Measurements from ENCODE around the gene EFR3B. TPM values are rescaled to one million over a fixed set of nuclear protein-coding genes. Genes with fewer than 3 reads are reported as not detected.
"Not testable (repeated sequence)": the region's sequence is repeated elsewhere in the genome, so short reads cannot be mapped to it uniquely, and the experiment has no call there.

Gene EFR3B
- 1 to 10 TPM; 5.7 to 9.6 (median 6.8) TPM for polyA plus RNA-seq (ENCODE audit: insufficient read depth in 1 of 5, insufficient read length in 5 of 5, low replicate concordance in 1 of 5)
- long read RNA-seq, donor 1: 0 reads
- long read RNA-seq, donor 2, full-length matches to known transcripts: 1 of 1 reads
- long read RNA-seq, donor 2, partial matches to known transcripts: 0 of 1 reads
- long read RNA-seq, donor 2, other reads (novel, unspliced or antisense): 0 of 1 reads
- long read RNA-seq, donor 3, partial matches to known transcripts: 29 of 36 reads
- long read RNA-seq, donor 3, other reads (novel, unspliced or antisense): 7 of 36 reads
- long read RNA-seq, donor 4: 0 reads
- long read RNA-seq, donor 5: 0 reads
- long read RNA-seq, donor 6, full-length matches to known transcripts: 1 of 1 reads
- long read RNA-seq, donor 6, partial matches to known transcripts: 0 of 1 reads
- long read RNA-seq, donor 6, other reads (novel, unspliced or antisense): 0 of 1 reads
- long read RNA-seq, donor 7: 0 reads
- long read RNA-seq, donor 8: 0 reads

- DNase-seq: peak; percentile 93 to 94
These were observed at the start of gene EFR3B for GRCh38 chr2:25041928-25042320. Gene EFR3B (plus strand): TSS chr2:25042076. CDS start chr2:25042313, 237 bp downstream.

DNA sequence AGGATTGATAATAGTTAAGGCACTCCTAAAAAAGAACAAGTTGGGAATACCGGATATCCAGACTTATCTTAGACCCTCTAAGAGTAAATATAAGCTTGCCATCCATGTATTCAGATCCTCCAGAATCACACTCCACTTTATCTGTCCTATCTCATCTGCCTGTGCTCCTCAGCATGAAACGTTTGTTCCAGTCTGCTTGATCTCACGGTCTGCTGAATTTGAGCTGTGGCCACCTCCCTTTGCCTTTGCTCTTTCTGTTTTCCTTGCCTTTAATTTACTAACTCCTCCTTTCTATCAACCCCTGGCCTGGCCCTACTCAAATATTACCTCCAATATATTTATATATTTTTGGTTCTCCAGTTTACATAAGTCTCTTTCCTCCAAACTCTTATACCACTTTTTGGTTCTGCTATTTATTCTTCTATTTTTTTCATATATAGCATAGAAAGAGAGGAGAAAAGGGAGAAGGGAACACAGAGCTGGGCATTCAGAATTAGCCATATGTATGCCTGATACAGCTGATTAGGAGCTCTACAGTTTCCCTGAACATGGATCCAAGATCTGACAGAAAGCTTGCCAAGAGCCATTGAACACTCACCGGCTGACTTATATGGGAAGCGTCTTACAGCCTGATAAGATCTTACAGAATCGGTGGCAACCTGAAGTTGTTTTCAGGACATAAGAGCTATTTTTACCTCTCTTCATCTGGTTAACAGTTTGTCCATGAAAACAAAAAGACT is 48.3 kb upstream of the EFR3B start:
- DNase-seq: no peak

DNA sequence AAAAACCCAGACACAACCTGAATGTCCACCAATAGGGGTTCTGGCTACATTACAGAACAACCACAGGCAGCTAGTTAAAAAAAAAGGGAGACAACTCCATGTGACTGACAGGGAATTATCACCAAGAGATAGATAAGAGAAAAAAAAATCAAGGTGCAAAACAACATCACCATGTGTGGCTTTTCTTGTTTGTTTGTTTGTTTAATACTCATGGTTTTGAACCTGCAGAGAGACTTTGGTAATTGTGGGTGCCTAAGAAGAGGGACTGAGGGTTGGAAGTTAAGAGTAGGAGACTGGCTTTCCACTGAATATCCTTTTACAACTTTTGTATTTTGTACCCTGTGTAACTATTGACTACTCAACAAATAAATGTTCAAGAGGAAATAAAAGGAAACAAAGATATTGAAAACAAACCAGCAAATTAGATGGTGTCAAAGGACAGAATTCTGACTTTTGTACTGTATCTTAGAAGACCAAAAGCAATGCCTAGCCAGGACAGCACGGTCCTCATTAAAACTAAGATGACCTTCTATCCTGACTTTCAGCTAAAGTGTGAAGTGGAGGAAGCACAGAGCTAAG is 47.6 kb upstream of the EFR3B start:
- DNase-seq: no peak

- not testable (repeated sequence) for DNase-seq
These were observed 42.8 kb upstream of the EFR3B start for GRCh38 chr2:24999097-24999496.

DNA sequence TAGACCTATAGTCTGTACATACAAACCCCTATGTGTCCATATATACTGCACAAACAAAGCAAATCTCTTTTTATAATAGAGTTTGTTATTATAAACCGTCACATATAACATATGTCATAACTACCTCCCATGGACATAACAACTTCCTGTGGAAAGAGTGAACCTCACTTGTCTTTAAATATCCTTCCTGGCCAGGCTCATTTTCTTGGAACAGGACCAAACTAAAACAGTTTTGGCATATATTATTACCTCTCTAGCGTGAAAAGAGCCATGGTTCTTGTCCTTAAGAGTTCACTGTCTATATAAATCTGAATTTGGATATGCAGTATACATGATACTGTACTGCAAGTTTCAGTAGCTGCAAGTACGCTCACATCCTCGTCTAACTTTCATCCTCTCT is 41.8 kb upstream of the EFR3B start:
- no peak for DNase-seq

DNA sequence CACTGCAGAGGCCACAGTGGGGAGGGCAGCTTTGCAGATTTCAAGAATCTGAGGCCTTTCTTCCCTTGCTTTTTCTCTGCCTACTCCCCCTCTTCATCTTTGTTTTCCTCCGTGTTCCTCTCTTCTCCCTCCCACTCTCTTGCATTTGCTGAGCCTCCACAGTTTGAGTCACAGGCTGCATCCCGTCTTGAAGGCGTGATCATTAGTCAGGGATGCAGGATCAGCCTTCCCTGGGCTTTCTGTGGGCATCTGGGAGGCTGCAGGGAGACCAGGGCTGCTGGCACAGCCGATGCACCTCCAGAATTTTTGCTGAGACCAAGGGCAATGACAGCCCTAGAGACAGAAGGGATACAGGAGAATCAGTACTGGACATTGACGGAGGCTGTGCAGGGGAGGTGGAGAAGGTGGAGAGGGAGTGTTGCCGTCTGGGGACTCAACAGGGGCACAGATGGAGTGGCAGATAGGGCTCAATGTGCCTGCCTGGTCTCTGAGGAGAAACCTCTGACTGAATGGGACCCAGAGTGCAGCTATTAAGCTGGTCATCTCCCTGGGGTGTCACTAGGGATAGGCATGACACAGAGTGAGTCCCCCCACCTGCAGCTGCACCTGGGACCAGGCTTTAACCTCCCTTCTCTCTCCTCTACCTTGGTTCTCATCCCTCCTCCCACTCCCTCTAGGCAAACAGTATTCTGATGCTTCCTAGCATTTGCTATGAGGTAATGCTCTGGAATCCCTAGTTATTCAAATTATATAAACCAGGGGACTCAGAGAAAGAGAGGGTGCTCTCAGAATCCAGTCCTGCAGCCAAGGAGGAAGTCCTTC is 41.2 kb upstream of the EFR3B start:
- no peak for DNase-seq

DNA sequence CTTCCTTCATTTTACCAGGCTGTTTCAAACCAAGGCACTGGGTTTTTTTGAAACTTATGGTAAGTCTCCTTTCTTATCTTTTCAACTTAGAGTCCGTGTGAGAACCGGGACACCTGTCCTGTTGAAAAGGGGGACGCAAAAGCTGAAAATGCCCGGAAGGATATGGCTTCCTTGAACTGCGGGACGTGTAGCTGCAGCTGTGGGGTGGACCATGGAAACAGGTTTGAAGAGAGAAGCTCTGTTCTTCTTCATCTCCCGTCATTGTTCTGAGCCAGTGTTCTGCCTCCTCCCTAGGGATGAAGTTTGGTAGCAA is 40.6 kb upstream of the EFR3B start:
- DNase-seq: no peak

DNA sequence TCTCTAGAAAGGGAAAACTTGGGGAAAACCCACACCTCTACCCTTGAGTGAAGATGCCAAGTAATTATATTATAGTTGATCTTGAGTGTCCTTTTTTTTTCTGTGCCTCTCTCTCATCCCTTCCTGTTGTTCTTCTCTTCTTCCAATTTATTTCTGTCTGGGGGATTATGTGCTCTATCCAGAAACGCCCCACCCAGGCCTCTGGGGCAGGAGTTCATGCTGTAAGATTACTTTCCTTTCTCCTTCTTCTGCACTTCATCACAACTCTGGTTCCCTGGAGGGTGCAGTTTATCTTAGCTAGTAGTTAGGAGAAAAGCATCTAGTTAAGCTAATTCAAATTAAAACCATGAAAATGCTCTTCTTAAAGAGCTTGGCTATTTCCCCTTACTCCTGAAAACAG is 39.8 kb upstream of the EFR3B start:
- DNase-seq: no peak

GRCh38 chr2:25009954-25010353 is 31.9 kb upstream of the EFR3B start:
- no peak for DNase-seq

GRCh38 chr2:25011342-25011741 is 30.5 kb upstream of the EFR3B start:
- DNase-seq: not testable (repeated sequence)

DNA sequence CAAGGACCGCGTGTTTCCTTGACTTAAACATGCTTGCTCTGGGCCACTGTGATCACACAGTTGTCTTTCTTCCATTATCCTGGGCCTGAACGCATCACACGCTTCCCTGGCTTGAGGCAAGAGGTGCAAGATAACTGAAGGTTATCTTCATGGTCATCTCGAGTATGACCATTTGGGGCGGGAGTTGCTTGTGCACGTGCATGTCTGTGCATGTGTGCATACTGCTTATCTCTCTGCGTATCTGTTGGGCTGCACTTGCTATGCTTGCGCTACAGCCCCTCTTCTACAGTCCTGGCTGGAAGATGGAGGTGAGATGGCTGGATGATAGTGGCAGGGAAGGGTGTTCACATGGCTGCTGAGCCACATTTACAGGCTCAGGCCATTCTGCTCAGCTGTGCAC is 27.2 kb upstream of the EFR3B start:
- no peak for DNase-seq

GRCh38 chr2:25018681-25019080 is 23.2 kb upstream of the EFR3B start:
- DNase-seq: no peak

DNA sequence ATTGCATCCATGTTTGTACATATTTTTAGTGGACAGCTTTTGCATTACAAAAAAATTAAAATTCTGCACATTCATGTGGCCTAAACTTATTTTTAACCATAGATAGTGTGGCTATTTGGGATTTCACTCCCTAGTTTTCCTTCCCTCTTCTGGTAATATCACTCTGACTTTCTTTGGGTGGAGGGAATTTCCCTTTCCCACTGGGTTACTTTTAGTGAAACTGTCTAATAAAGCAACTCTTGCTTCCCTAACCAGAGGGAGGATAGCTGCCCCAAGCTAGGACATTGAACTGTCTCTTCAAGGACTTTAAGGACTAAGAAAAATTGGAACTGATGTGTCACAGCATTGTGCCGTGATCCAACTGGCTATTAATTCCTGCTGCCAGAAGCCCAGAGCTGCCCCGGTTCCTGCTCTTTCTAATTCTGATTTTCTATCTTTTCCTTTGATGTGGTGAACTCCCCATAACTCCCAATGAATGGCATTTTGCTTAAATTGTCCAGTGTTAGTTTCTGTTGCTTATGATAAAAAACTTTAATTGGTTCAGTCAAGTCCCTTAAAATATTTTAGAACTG is 20.0 kb upstream of the EFR3B start:
- no peak for DNase-seq

DNA sequence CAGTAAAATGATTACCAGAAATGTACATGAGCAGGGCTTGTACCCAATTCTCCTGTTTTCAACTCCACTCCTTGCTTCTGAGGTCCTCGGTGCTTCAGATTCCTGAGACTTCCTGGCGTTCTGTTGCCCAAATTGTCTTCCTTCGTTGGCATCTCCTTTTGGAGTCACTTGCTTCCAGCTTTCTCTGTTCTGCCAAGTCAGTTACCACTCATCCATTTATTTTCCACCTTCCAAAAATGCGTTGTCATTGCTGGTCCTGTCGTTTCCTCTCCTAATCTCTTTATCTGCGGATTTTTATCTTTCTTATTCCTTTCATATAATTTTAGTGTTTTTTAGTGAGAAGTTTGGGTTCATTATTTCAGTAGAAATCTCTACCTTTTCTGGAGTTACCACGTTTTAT is 18.5 kb upstream of the EFR3B start:
- no peak for DNase-seq

- no peak for DNase-seq
These were observed 16.5 kb upstream of the EFR3B start for GRCh38 chr2:25025229-25026007.

GRCh38 chr2:25026008-25026530 is 15.8 kb upstream of the EFR3B start:
- DNase-seq: no peak

DNA sequence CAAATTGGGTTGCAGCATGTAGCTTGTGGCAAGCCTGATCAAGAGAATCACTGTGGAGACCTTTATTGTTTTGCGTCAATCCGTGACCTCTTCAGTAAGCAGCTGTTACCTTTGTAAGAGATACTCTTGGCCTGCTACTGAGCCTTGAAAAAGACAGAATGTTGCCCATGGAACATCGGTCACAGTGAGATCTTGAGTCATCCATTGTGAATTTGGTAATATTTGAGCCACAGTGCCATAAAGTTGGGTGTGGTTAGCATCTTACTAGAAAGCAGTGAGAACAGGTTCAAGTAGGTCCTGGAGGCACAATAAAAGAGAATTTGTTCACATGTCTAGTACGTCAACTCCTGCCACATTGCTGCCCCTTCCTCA is 12.7 kb upstream of the EFR3B start:
- no peak for DNase-seq

- no peak for DNase-seq
These were observed 11.2 kb upstream of the EFR3B start for GRCh38 chr2:25030702-25031101.

DNA sequence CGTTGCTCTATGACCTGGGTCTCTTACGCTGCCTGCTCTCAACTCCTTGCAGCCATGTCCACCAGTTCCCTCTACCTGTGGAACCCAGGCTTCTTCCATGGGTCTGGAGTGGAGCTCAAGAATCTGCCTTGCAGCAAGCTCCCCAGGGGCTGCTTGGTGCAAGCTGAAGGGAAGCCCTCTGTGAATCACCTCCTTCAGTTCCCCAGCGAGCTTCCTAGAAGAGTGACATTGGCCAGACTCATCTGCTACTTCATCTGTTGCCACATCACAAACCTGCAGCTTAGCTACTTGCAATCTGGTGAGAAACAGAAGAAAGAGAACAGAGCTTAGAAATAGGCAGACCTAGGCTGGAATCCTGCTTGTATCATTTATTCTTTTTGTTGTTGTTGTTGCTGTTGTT is 9.8 kb upstream of the EFR3B start:
- DNase-seq: no peak

GRCh38 chr2:25032901-25033300 is 9.0 kb upstream of the EFR3B start:
- DNase-seq: no peak

GRCh38 chr2:25034081-25034480 is 7.8 kb upstream of the EFR3B start:
- DNase-seq: no peak

Measured in right lung (tissue), 10 donors.